Smooth muscle cell (in vitro differentiated cells): ENCODE data around the gene SPPL3. TPM values are rescaled to one million over a fixed set of nuclear protein-coding genes. Genes with fewer than 3 reads are reported as not detected.

Experiments used
- DNase-seq: peaks from one replicate; lab custom pipeline; 2025; ENCODE audit not compliant: unreplicated experiment; lab: John Stamatoyannopoulos, UW
- H2AFZ ChIP-seq: fragments of 200-600 bp; sonication (generic); 2 replicates; pipeline ENCODE4 v1.6.0; 2016; ENCODE audit warnings: antibody characterized with exemption, low read depth, mild to moderate bottlenecking
- H3F3A ChIP-seq: fragments of 200-600 bp; sonication (generic); 2 replicates; pipeline ENCODE4 v1.6.0; 2017; ENCODE audit warnings: antibody characterized with exemption, low read depth
- H3K27ac ChIP-seq: fragments of 200-600 bp; sonication (generic); 2 replicates; pipeline ENCODE4 v1.5.1; 2016; ENCODE audit warnings: low read depth, mild to moderate bottlenecking
- H3K27me3 ChIP-seq: fragments of 200-600 bp; sonication (generic); 2 replicates; pipeline ENCODE4 v1.6.1; 2016; ENCODE audit warnings: low read depth, mild to moderate bottlenecking
- H3K36me3 ChIP-seq: fragments of 200-600 bp; sonication (generic); 2 replicates; pipeline ENCODE4 v1.5.1; 2016; ENCODE audit warnings: low read depth
- H3K4me1 ChIP-seq: fragments of 200-600 bp; sonication (generic); 2 replicates; pipeline ENCODE4 v1.5.1; 2016; ENCODE audit warnings: low read depth
- H3K4me2 ChIP-seq: fragments of 200-600 bp; sonication (generic); 2 replicates; pipeline ENCODE4 v1.6.0; 2016; ENCODE audit warnings: mild to moderate bottlenecking
- H3K4me3 ChIP-seq: fragments of 200-600 bp; sonication (generic); 2 replicates; pipeline ENCODE4 v1.5.1; 2016; ENCODE audit warnings: mild to moderate bottlenecking
- H3K79me2 ChIP-seq: fragments of 200-600 bp; sonication (generic); 2 replicates; pipeline ENCODE4 v1.6.0; 2016; ENCODE audit warnings: low read depth, mild to moderate bottlenecking
- H3K9ac ChIP-seq: fragments of 200-600 bp; sonication (generic); 2 replicates; pipeline ENCODE4 v1.6.0; 2016; ENCODE audit warnings: low read depth
- H3K9me3 ChIP-seq: fragments of 200-600 bp; sonication (generic); replicated peaks from 2 replicates; pipeline ENCODE4 v1.5.1; 2016; ENCODE audit warnings: low read depth
- H4K20me1 ChIP-seq: fragments of 200-600 bp; sonication (generic); 2 replicates; pipeline ENCODE4 v1.6.0; 2016; ENCODE audit warnings: low read depth
- WGBS: methylation state at CpG from one replicate; pipeline ENCODE4 v1.1.7; 2016; ENCODE audit warnings: low lambda C conversion rate; 5-methylcytosine and 5-hydroxymethylcytosine counted together
- polyA plus RNA-seq: library from polyadenylated mRNA; unstranded; fragments of >200 nt; fragmentation: Nextera tagmentation; extraction: Ambion mirVana; gene quantifications from 2 replicates; pipeline ENCODE4 v1.2.1, GENCODE V29; 2016
- total RNA-seq: library from RNA; depleted of rRNA; stranded (reverse); fragments of >200 nt; gene quantifications from 2 replicates; pipeline ENCODE4 v1.2.3, GENCODE V29; 2014
- TF ChIP-seq, protein P1 (sequence below): fragments of 200-600 bp; sonication (generic); IDR thresholded peaks from 2 replicates; pipeline ENCODE4 v1.5.1; 2017; ENCODE audit warnings: borderline replicate concordance, mild to moderate bottlenecking, antibody characterized with exemption; ENCODE audit not compliant: insufficient read depth, poor library complexity, severe bottlenecking

SPPL3 gene
- total and polyA plus RNA-seq, 2 experiments from 2014 or later, result 22.5 to 27.0 TPM

DNA sequence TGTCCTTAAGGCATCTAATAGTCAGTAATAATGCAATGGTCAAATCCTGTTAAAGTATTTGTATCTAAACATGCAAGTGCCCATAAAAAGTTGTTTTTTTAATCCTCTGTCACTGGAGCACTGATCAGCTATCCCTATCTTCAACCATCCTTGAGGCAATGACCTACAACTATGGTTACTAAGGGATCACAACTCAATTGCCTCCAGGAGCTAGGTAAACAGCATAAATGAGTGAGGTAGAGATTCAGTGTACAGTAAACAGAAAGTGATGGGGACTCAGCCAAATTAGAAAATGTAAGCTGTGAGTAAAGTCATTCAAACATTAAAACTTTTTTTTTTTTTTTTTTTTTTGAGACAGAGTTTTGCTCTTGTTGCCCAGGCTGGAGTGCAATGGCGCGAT lies 18.6 kb downstream of the SPPL3 start:
- H3K36me3 ChIP-seq, result no peaks in the 10 kb centered on the region
- no peak overlapping the region for H3K27ac ChIP-seq
- H3K79me2 ChIP-seq, result peaks cover 85% of the 10 kb centered on the region

DNA sequence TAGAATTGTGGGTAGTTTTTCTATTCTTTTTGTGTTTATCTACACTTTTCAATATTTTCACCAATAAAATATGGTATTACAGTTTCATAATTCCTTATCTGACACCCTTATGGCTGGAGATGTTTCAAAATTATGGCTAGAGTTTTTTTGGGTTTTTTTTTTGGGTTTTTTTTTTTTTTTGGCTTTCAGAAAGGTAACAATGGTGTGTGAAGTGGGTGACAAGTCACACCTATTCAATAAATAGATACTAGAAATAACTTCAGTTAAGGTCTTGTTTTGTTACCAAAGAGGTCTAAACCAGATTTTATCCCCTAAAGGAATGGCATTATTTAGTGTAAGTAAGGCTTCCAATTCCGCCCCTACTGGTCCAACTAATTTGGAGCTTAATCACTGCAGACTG lies 19.5 kb downstream of the SPPL3 start:
- H3K79me2 ChIP-seq, result peaks cover 86% of the 10 kb centered on the region
- no peaks in the 10 kb centered on the region for H3K27me3 ChIP-seq
- H3K36me3 ChIP-seq, result no peaks in the 10 kb centered on the region
- no peak overlapping the region for H3K9ac ChIP-seq
- H3K9me3 ChIP-seq, result no peaks in the 10 kb centered on the region
- WGBS, result 97% methylated on average over 1 of the region's 1 CpG
- TF ChIP-seq, protein P1, sequence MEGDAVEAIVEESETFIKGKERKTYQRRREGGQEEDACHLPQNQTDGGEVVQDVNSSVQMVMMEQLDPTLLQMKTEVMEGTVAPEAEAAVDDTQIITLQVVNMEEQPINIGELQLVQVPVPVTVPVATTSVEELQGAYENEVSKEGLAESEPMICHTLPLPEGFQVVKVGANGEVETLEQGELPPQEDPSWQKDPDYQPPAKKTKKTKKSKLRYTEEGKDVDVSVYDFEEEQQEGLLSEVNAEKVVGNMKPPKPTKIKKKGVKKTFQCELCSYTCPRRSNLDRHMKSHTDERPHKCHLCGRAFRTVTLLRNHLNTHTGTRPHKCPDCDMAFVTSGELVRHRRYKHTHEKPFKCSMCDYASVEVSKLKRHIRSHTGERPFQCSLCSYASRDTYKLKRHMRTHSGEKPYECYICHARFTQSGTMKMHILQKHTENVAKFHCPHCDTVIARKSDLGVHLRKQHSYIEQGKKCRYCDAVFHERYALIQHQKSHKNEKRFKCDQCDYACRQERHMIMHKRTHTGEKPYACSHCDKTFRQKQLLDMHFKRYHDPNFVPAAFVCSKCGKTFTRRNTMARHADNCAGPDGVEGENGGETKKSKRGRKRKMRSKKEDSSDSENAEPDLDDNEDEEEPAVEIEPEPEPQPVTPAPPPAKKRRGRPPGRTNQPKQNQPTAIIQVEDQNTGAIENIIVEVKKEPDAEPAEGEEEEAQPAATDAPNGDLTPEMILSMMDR, result no peak
- H2AFZ ChIP-seq, result no peak overlapping the region
- H3K4me1 ChIP-seq, result no peaks in the 10 kb centered on the region
- no peak overlapping the region for H3K27ac ChIP-seq
- no peak overlapping the region for H3K4me3 ChIP-seq
- H3F3A ChIP-seq, result no peaks in the 10 kb centered on the region
- peaks cover 98% of the 10 kb centered on the region for H4K20me1 ChIP-seq
- no peak overlapping the region for H3K4me2 ChIP-seq
- no peak for DNase-seq

More for the DNA sequence above, 18.6 kb downstream of the SPPL3 start:
- WGBS, result 94% methylated on average over 2 of the region's 2 CpGs
- Histone ChIP-seq H3K4me1 (no peaks in the 10 kb centered on the region), H4K20me1 (peaks cover 97% of the 10 kb centered on the region), H3K9me3 (no peaks in the 10 kb centered on the region), H2AFZ (no peak overlapping the region), H3K4me2 (no peak overlapping the region), H3K4me3 (no peak overlapping the region), H3K9ac (no peak overlapping the region), H3F3A (no peaks in the 10 kb centered on the region), H3K27me3 (no peaks in the 10 kb centered on the region)
- no peak for DNase-seq
- TF ChIP-seq, protein P1, result no peak

DNA sequence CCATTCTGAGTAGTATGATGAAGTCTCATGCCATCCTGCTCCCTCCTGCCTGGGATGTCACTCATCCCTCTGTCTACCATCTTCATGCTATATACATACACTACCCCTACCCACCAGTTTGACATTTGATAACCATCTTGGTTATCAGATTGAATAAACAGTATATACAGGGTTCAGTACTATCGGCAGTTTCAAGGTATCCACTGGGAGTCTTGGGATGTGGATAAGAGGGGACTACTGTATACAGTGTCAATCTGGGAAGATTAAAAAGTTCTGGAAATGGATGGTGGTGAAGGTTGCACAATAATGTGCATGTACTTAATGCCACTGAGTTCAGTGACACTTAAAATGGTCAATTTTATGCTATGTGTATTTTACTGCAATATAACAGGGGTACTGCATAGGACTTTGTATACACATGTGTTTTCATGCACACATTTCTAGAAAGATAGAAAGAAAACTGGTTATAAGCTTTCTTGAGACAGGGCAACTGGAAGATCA lies 22.1 kb downstream of the SPPL3 start:
- no peaks in the 10 kb centered on the region for H3K27me3 ChIP-seq
- H3K9me3 ChIP-seq, result no peaks in the 10 kb centered on the region
- H2AFZ ChIP-seq, result no peak overlapping the region
- no peak overlapping the region for H3K9ac ChIP-seq
- no peaks in the 10 kb centered on the region for H3K36me3 ChIP-seq
- peaks cover 96% of the 10 kb centered on the region for H4K20me1 ChIP-seq
- peaks cover 82% of the 10 kb centered on the region for H3K79me2 ChIP-seq
- H3F3A ChIP-seq, result no peaks in the 10 kb centered on the region
- no peak overlapping the region for H3K4me3 ChIP-seq
- no peaks in the 10 kb centered on the region for H3K4me1 ChIP-seq
- TF ChIP-seq, protein P1, result no peak
- WGBS, result 95% methylated on average over 1 of the region's 1 CpG
- H3K4me2 ChIP-seq, result no peak overlapping the region
- DNase-seq, result no peak
- no peak overlapping the region for H3K27ac ChIP-seq

DNA sequence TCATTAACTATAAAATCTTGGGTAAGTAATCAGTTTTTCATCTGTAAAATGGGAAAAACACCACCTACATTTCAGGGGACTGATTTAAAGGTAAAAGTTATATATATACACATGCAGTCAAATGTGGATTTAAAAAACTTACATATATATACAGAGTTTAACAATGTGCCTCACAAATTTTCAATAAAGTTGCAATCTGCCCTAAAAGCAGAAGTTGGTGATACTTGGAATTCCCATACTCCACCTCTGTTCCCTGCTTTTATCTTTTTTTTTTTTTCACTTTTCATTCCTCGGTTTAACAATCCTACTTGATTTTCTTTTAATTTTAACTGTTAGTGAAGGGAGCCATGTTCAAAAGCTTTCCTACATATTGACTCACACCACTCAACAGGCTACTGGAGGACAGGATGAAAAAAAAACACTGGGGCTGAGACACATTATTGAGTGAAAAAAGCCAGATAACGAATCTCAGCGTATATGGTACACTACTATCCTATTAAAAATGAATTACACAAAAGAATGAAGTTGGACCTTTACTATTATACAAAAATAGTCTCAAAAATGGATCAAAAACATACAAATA lies 24.3 kb downstream of the SPPL3 start:
- Histone ChIP-seq H3K4me2 (no peak overlapping the region), H3K9ac (no peak overlapping the region), H3K36me3 (no peaks in the 10 kb centered on the region), H3K27ac (peak overlapping the region; percentile 53), H3K79me2 (peaks cover 81% of the 10 kb centered on the region), H3K4me1 (no peaks in the 10 kb centered on the region), H4K20me1 (peaks cover 94% of the 10 kb centered on the region), H3K27me3 (no peaks in the 10 kb centered on the region), H2AFZ (no peak overlapping the region), H3K4me3 (no peak overlapping the region), H3F3A (no peaks in the 10 kb centered on the region), H3K9me3 (no peaks in the 10 kb centered on the region)
- no peak for DNase-seq
- 79% methylated on average over 3 of the region's 3 CpGs for WGBS
- TF ChIP-seq, protein P1, result no peak
